ENCODE results near the gene NOS3. TPM values are rescaled to one million over a fixed set of nuclear protein-coding genes. Genes with fewer than 3 reads are reported as not detected.

NOS3 gene
- 0.14 and 0.34 TPM in 2 replicates for total RNA-seq

GRCh38 chr7:150990416-150991186 lies at the start of gene NOS3:
Gene NOS3 (plus strand): TSS chr7:150991017. CDS start chr7:150993804, 2,787 bp downstream.

GRCh38 chr7:150978126-150978789 lies 12.6 kb upstream of the NOS3 start, which contains the start of gene KCNH2:
Gene KCNH2 (minus strand): TSS chr7:150978321. CDS start chr7:150977913, 408 bp downstream.

GRCh38 chr7:151024435-151025056 lies 33.7 kb downstream of the NOS3 start, which contains the start of gene ATG9B:
Gene ATG9B (minus strand): TSS chr7:151024494. CDS start chr7:151024423, 71 bp downstream.

GRCh38 chr7:151028131-151028947 lies 37.5 kb downstream of the NOS3 start, which contains the start of gene ABCB8:
Gene ABCB8 (plus strand): TSS chr7:151028450. CDS start chr7:151028516, 66 bp downstream.

GRCh38 chr7:151047976-151048815 lies 57.4 kb downstream of the NOS3 start, which contains the start of gene ASIC3:
Gene ASIC3 (plus strand): TSS chr7:151048531. CDS start chr7:151048886, 355 bp downstream.

GRCh38 chr7:151057506-151057988 lies 66.7 kb downstream of the NOS3 start, which contains the start of gene CDK5:
Gene CDK5 (minus strand): TSS chr7:151057897. CDS start chr7:151057848, 49 bp downstream.

GRCh38 chr7:151059367-151060112 lies 68.7 kb downstream of the NOS3 start, which contains the start of gene SLC4A2:
Gene SLC4A2 (plus strand): TSS chr7:151059589. CDS start chr7:151061988, 2,399 bp downstream.

Other genes starting within 250 kb of the NOS3 start
- gene TMEM176B, start 190.7 kb upstream of the NOS3 start, total RNA-seq = not detected in 2 replicates
- gene TMEM176A, start 190.2 kb upstream of the NOS3 start, total RNA-seq = not detected in 2 replicates
- 0.34 TPM in 1 of 2 replicates, not detected in the other for gene AOC1, start 138.5 kb upstream of the NOS3 start, total RNA-seq
- gene KCNH2, start 12.7 kb upstream of the NOS3 start, total RNA-seq = under 0.01 and 0.14 TPM in 2 replicates
- gene ATG9B, start 33.5 kb downstream of the NOS3 start, total RNA-seq = 1.00 and 1.7 TPM in 2 replicates
- gene ABCB8, start 37.4 kb downstream of the NOS3 start, total RNA-seq = 19.5 and 24.8 TPM in 2 replicates
- gene ASIC3, start 57.5 kb downstream of the NOS3 start, total RNA-seq = 0.28 and 0.34 TPM in 2 replicates
- gene CDK5, start 66.9 kb downstream of the NOS3 start, total RNA-seq = 8.9 and 17.7 TPM in 2 replicates
- gene SLC4A2, start 68.6 kb downstream of the NOS3 start, total RNA-seq = 46.8 and 80.0 TPM in 2 replicates
- gene FASTK, start 89.8 kb downstream of the NOS3 start, total RNA-seq = 50.6 and 58.6 TPM in 2 replicates
- 14.7 and 22.9 TPM in 2 replicates for gene TMUB1, start 92.5 kb downstream of the NOS3 start, total RNA-seq
- gene AGAP3, start 95.5 kb downstream of the NOS3 start, total RNA-seq = 57.8 and 138 TPM in 2 replicates
- not detected in 2 replicates for gene GBX1, start 176.7 kb downstream of the NOS3 start, total RNA-seq
- gene ASB10, start 196.2 kb downstream of the NOS3 start, total RNA-seq = not detected in 2 replicates
- gene H2BK1, start 219.5 kb downstream of the NOS3 start, total RNA-seq = not detected in 2 replicates
- gene ABCF2, start 236.2 kb downstream of the NOS3 start, total RNA-seq = 64.9 and 83.0 TPM in 2 replicates
- 26.0 and 48.8 TPM in 2 replicates for gene CHPF2, start 241.5 kb downstream of the NOS3 start, total RNA-seq